ENCODE results near the gene CD300A. TPM values are rescaled to one million over a fixed set of nuclear protein-coding genes. Genes with fewer than 3 reads are reported as not detected.

Gene CD300A
- total RNA-seq, 3 donors from 2014 or later (not counting 1 experiment from before 2014, with no cell fraction given), result 287 to 370 (median 295) TPM

DNA sequence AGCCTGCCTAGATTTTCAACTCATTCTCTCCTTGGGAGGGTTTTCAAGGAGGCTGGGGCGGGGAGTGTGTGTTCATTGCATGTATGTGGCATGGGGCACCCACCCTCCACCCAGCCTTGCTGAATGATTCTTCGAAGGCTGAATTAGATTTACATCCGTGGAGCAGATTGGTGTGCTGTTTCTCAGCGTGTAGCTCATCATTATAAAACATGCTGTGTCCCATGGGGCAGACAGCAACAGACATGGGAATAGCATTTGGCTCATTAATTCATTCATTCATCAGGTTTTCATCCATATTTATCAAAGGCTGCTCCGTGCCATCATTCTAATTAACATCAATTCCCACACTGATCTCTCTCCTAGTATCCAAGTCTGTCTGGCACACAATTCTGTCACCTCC, 10.6 kb upstream of the CD300A start:
- H3K4me1 ChIP-seq (ENCODE audit: control insufficient read depth, insufficient read depth, low read length), result peaks cover 64% of the 10 kb centered on the region

GRCh38 chr17:74457146-74457819, 9.2 kb upstream of the CD300A start:
- DNase-seq, result peak; percentile 79 to 87
- Histone ChIP-seq H3K27me3 (ENCODE audit: control insufficient read depth, insufficient read depth, low read length) (peaks cover 2% of the 10 kb centered on the region), H3K4me1 (ENCODE audit: control insufficient read depth, insufficient read depth, low read length) (peaks cover 74% of the 10 kb centered on the region), H3K9me3 (ENCODE audit: control insufficient read depth, insufficient read depth, low read length) (no peaks in the 10 kb centered on the region), H3K27ac (ENCODE audit: low read length) (no peak overlapping the region), H3K4me3 (ENCODE audit: low read length) (no peak overlapping the region), H3K36me3 (ENCODE audit: control insufficient read depth, insufficient read depth, low read length) (no peaks in the 10 kb centered on the region)
- intact Hi-C loops (cut with micrococcal nuclease), result loop anchor here (1.0 to 5.0 kb wide), 6 partner anchors 36 to 254 kb away; partner anchors contain the start of gene RPL38
- peak overlapping the region in 1 of 2 donors; percentile 21 for H3K27ac Mint-ChIP-seq
- H3K4me3 Mint-ChIP-seq, result peak overlapping the region; percentile 53
- H3K27me3 Mint-ChIP-seq (ENCODE audit: low read depth in 2 of 2), result no peaks in the 10 kb centered on the region
- H3K4me1 Mint-ChIP-seq, result peaks cover 32 to 56% of the 10 kb centered on the region in 2 donors
- no peaks in the 10 kb centered on the region for H3K36me3 Mint-ChIP-seq
- 32% methylated on average over 18 of the region's 18 CpGs for WGBS (ENCODE audit: insufficient coverage)
- peak; percentile 91 for TF ChIP-seq CTCF (IDR thresholded peaks at IDR 0.05)
- H3K9me3 Mint-ChIP-seq, result no peaks in the 10 kb centered on the region
- peak; percentile 68 to 75 (median 68) for ATAC-seq

More for the DNA sequence above, 10.6 kb upstream of the CD300A start:
- Histone ChIP-seq H3K9me3 (ENCODE audit: control insufficient read depth, insufficient read depth, low read length) (no peaks in the 10 kb centered on the region), H3K36me3 (ENCODE audit: control insufficient read depth, insufficient read depth, low read length) (no peaks in the 10 kb centered on the region), H3K27ac (ENCODE audit: low read length) (no peak overlapping the region), H3K4me3 (ENCODE audit: low read length) (no peak overlapping the region), H3K27me3 (ENCODE audit: control insufficient read depth, insufficient read depth, low read length) (peaks cover 2% of the 10 kb centered on the region)
- intact Hi-C loops (cut with micrococcal nuclease), result loop anchor here (2.0 to 5.0 kb wide), 2 partner anchors 154 to 253 kb away; partner anchors contain the start of gene RPL38
- WGBS (ENCODE audit: insufficient coverage), result 96% methylated on average over 4 of the region's 5 CpGs
- H3K4me3 Mint-ChIP-seq, result peak overlapping the region; percentile 17
- no peak for TF ChIP-seq CTCF (IDR thresholded peaks at IDR 0.05)
- no peaks in the 10 kb centered on the region for H3K9me3 Mint-ChIP-seq
- peak overlapping the region in 1 of 2 donors; percentile 8 for H3K27ac Mint-ChIP-seq
- no peaks in the 10 kb centered on the region for H3K27me3 Mint-ChIP-seq (ENCODE audit: low read depth in 2 of 2)
- ATAC-seq (no peak), DNase-seq (no peak)
- no peaks in the 10 kb centered on the region for H3K36me3 Mint-ChIP-seq
- peaks cover 32 to 46% of the 10 kb centered on the region in 2 donors for H3K4me1 Mint-ChIP-seq

GRCh38 chr17:74457820-74458166, 8.6 kb upstream of the CD300A start:
- Mint-ChIP-seq H3K27me3 (ENCODE audit: low read depth in 2 of 2) (no peaks in the 10 kb centered on the region), H3K4me3 (peak overlapping the region; percentile 53), H3K4me1 (peaks cover 32 to 56% of the 10 kb centered on the region in 2 donors), H3K27ac (peak overlapping the region in 1 of 2 donors; percentile 21), H3K9me3 (no peaks in the 10 kb centered on the region), H3K36me3 (no peaks in the 10 kb centered on the region)
- WGBS (ENCODE audit: insufficient coverage), result 54% methylated on average over 5 of the region's 6 CpGs
- H3K9me3 ChIP-seq (ENCODE audit: control insufficient read depth, insufficient read depth, low read length), result no peaks in the 10 kb centered on the region
- intact Hi-C loops (cut with micrococcal nuclease), result loop anchor here (1.0 to 5.0 kb wide), 6 partner anchors 36 to 255 kb away; partner anchors contain the start of gene RPL38
- H3K4me1 ChIP-seq (ENCODE audit: control insufficient read depth, insufficient read depth, low read length), result peaks cover 74% of the 10 kb centered on the region
- DNase-seq, result no peak
- no peak overlapping the region for H3K4me3 ChIP-seq (ENCODE audit: low read length)
- TF ChIP-seq CTCF (IDR thresholded peaks at IDR 0.05), result peak; percentile 43
- H3K36me3 ChIP-seq (ENCODE audit: control insufficient read depth, insufficient read depth, low read length), result no peaks in the 10 kb centered on the region
- peaks cover 2% of the 10 kb centered on the region for H3K27me3 ChIP-seq (ENCODE audit: control insufficient read depth, insufficient read depth, low read length)
- no peak overlapping the region for H3K27ac ChIP-seq (ENCODE audit: low read length)
- no peak for ATAC-seq
